Measurements from ENCODE around the gene ERGIC2.
"Not testable (repeated sequence)": the region's sequence is repeated elsewhere in the genome, so short reads cannot be mapped to it uniquely, and the experiment has no call there.

The ERGIC2 gene

GRCh38 chr12:29380536-29381523 is at the start of gene ERGIC2:
TSS of gene ERGIC2 (minus strand) at chr12:29381172. CDS start at chr12:29371633, 9,539 bp downstream.
- peak; percentile 99 for DNase-seq

DNA sequence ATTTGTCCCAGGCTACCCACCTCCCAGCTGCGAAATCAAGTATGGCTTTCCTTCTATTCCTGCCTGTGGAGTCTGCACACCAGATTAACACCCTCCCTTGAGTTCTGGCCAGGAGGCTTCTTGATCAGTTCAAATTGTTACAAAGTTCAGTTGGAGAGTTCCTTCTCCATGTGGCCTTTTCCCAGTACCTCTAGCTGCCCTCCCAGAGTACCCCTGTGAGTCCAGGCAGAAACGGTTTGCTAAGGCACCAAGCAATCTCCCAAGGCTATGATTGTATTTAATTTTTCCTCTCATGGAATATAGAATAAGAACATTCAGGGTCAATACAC is 49.7 kb upstream of the ERGIC2 start:
- no peak for DNase-seq

DNA sequence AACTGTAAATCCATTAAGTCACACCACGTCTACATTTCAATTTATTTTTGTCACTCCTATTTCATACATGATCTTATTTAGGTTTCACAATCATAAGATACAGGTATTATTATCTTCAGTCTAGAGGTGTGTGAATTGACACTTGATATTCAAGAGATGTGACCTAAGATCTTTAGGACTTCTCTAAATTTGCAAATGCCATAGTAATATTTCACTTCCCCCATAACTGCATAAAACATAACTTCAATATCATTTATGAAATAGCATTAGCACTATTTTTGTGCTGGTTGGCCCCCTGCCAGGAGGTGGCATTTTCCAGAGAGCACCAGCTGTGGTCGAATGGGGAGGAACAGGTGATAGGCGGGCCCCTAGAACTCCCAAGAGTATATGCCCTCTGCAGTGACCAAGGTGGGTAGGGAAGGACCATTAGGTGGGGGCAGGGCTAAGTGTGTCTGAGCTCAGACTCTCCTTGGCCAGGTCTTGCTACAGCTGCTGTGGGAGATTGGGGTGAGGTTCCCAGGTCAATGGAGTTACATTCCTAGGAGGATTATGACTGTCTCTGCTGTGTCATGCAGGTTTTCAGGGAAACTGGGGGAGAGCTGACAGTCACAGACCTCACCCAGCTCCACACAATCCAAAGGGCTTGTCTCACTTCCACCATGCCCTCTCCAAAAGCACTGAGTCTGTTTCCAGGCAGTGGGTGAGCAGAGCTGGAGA is 49.2 kb upstream of the ERGIC2 start:
- no peak for DNase-seq

DNA sequence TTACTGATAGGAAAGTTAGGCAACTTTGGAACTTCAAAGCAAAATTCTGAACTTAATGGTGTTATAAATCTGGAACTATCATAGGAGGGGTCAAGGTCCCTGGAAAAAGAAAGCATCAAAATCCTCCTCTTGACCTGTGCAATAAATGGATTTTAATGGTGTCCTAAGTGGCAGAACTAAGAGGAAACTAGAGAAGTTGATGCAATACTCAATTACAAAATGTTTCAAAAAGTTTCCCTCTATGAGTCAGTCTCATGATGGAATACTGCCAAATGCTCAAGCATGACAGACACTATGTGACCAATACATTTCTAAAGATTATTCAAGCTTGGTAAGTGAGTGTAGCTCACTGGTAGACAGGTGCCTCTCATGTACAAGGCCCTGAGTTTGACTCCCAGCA is 47.7 kb upstream of the ERGIC2 start:
- DNase-seq: no peak

DNA sequence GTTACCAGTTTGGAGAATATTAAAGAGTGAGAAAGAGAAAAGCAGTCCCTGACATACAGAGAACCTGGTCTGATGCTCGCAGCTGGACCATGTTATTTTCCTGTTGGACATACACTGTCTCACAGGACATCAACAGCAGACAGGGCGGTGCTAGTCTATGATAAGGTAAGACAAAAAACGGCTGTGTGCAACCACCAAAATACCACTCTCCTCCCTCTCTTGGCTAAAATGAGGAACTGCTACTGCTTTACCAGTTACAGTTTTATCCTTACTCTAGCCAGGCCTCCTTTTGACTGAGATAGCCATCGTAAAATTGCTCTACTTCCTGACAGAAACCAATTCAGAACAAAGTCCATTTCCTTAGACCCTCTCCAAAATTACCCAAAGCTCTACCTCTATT is 47.0 kb upstream of the ERGIC2 start:
- DNase-seq: no peak

DNA sequence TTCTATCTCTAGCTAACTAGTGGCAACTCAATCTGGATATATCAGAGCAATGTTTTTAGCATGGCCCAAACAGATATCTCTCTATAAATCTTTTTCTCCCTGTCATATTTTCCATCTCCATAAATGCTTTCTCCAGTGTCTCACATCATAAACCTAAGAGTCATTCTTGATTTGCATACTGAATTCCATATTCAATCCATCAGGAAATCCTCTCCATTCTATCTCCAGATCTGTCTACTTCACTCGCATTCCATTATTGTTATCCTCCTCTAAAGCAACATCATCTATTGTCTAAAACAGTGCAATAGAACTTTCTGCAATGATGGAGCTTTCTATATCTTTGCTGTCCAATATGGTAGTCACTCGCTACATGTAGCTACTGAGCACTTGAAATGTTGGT is 45.5 kb upstream of the ERGIC2 start:
- no peak for DNase-seq

- DNase-seq: no peak
These were observed 44.8 kb upstream of the ERGIC2 start for GRCh38 chr12:29425722-29426121.

GRCh38 chr12:29416748-29417147 is 35.8 kb upstream of the ERGIC2 start:
- no peak for DNase-seq

DNA sequence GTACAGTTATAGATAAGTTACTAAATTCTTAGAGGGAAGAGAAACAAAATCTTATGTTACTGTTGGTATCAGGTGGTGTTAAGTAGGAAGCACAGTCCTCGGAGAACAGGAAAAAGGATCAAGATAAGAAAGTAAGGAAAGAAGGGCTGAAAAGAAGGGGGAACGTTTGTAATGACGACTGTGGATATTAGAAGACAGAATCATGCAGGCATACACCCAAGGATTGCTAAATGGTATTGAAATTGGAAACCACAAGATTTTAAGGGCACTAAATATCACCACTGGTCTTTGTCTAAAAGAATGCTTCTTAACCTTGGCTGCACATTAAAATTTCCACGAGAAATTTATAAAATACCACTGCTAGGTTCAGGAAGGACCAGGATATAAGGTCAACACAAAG is 34.1 kb upstream of the ERGIC2 start:
- no peak for DNase-seq

DNA sequence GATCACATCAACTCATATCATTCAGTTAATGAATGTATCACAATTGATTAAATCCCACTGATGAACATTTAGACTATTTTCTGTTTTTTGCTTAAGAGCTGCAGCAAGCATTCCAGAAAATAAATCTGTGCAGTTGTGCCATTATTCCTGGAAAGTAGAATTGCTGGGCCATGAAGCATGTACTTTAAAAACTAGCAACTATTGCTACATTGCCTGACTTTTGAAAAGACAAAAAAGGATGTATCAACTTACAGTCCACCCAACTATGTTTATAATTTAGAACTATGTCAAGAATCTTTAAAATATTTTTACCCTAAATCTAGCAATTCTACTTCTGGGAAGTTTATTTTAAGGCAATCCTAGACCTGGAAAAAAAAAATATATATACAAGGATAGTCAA is 33.4 kb upstream of the ERGIC2 start:
- no peak for DNase-seq

- DNase-seq: no peak
These were observed 24.6 kb upstream of the ERGIC2 start for GRCh38 chr12:29405561-29405960.

- no peak for DNase-seq
These were observed 23.0 kb upstream of the ERGIC2 start for GRCh38 chr12:29403991-29404390.

DNA sequence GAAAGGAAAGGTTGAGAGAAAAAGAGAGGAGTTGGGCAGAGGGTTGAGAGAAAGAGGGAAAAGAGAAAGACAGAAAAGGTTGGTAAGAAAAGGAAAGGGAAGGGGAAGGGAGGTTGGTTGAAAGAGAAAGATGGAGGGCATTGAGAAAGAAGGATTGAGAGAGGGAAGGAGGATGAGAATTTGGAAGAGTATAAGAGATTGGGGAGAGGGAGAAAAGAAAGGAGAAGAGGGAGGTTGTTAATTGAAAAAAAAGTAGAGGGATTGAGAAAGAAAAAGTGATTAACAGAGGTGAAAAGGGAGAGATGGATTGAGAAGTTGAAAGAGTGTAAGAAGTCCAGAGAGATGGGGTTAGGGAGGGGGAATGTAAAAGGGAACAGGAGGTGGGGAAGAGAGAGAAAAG is 21.5 kb upstream of the ERGIC2 start:
- DNase-seq: no peak

GRCh38 chr12:29398495-29398894 is 17.5 kb upstream of the ERGIC2 start:
- no peak for DNase-seq

DNA sequence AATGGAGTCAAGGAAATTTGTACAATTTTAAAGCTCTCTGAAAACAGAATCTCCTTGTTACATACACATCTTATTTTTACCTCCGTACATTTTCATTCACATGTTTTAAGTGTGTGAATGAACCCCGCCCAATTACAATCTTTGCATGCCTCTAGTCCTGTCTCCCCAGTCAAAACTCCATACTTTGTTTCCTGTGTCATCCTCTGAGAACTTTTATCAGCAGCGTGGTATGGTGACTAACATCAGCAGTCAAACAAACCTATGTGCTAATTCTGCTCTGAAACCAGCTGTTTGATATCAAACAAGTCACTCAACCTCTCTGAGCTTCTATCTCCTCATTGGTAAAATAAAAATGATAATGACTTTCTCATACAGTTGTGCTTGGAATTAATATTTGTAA is 15.8 kb upstream of the ERGIC2 start:
- DNase-seq: no peak

DNA sequence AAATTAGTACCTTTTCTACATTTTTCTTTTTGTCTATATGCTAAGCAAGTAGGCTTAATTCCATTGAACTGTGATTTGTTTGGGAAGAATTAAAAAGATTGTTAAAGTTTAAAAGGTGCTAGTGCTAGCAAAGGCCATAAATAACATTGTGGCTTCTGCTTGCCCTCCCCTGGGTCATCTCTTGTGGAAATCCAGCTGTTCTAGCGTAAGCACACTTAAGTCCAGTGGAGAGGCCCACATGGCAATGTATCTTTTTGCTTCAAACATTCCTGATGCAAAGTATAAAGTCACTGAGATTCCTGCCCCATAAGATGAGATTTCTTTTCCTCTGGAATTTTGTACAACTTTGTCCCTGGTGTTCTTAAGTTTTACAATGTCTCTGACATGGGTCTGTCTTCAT is 14.4 kb upstream of the ERGIC2 start:
- DNase-seq: no peak

GRCh38 chr12:29390419-29390818 is 9.4 kb upstream of the ERGIC2 start:
- not testable (repeated sequence) for DNase-seq

DNA sequence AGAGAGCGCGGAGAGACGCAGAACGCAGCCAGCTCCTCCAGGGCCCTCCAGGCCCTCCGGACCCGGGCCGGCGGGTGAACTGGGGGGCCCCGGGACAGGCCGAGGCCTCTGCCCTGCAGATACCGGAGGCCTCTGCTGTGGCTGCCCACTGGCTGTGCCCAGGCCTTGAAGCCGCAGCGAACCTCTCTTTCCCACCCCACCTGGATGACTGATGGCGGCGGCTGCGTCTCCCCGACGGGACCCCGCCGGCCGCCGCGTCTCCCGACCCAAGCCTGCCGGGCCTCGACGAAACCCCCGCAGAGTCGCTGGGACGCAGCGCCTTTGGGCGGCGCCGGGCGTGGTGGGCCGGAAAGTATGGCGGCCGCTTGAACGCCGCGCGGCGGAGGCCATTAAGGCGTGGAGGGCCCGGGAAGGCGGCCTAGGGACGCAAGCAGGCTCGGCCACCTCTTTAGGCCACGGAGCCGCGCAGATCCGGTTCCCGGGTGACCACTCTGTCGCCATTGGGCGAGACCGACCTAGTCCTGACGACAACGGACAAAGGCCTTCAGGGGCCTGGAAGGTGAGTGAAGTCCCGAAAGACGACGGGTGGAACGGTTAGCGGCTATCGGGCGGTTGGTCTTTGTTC is 8.4 kb upstream of the ERGIC2 start:
- no peak for DNase-seq

DNA sequence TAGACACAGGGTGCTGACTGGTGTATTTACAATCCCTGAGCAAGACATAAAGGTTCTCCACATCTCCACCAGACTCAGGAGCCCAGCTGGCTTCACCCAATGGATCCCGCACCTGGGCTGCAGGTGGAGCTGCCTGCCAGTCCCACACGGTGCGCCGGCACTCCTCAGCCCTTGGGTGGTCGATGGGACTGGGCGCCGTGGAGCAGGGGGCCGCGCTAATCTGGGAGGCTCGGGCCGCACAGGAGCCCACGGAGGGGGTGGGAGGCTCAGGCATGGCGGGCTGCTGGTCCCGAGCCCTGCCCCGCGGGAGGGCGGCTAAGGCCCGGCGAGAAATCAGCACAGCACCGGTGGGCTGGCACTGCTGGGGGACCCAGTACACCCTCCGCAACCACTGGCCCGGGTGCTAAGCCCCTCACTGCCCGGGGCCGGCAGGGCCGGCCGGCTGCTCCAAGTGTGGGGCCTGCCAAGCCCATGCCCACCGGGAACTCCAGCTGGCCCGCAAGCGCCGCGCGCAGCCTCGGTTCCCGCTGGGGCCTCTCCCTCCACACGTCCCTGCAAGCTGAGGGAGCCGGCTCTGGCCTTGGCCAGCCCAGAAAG is 5.2 kb upstream of the ERGIC2 start:
- not testable (repeated sequence) for DNase-seq

DNA sequence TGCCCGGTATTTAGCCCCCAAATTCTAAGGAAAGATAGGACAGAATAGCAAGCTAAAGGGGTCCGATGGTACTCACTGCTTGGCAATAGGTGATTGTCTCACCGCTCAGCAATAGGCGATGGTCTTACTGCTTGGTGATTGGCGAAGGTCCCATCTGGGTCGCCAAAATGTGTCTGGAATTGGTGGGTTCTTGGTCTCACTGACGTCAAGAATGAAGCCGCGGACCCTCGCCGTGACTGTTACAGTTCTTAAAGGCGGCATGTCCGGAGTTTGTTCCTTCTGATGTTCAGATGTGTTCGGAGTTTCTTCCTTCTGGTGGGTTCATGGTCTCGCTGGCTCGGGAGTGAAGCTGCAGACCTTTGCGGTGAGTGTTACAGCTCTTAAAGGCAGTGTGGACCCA is 4.2 kb upstream of the ERGIC2 start:
- DNase-seq: not testable (repeated sequence)

DNA sequence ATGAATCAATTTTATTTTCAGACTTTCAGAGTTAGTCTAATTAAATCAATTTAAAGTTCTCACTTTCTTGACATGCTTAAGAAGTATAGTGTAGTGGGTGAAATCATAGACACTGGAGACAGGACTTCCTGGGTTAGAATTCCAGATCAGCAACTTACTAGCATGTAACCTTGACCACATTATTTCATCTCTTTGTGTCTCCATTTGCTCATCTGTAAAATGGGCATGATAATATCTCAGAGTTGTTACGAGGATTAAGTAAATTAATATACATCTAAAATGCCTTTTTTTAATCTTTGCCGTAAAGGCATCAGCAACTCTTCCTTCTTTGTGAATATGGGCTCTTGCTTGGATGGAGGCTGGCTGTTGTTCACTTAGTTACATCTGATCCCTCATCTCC is 1.3 kb upstream of the ERGIC2 start:
- no peak for DNase-seq

GRCh38 chr12:29376118-29376517 is 4.9 kb downstream of the ERGIC2 start:
- DNase-seq: no peak

- no peak for DNase-seq
These were observed 6.1 kb downstream of the ERGIC2 start for GRCh38 chr12:29374913-29375312.
